Measurements from ENCODE around the gene NMNAT2. TPM values are rescaled to one million over a fixed set of nuclear protein-coding genes. Genes with fewer than 3 reads are reported as not detected.

Gene NMNAT2
- 0.07 TPM in 1 of 2 replicates, not detected in the other for total RNA-seq (2014; rRNA removed; shearing (Covaris generic); ENCODE audit: low replicate concordance)

DNA sequence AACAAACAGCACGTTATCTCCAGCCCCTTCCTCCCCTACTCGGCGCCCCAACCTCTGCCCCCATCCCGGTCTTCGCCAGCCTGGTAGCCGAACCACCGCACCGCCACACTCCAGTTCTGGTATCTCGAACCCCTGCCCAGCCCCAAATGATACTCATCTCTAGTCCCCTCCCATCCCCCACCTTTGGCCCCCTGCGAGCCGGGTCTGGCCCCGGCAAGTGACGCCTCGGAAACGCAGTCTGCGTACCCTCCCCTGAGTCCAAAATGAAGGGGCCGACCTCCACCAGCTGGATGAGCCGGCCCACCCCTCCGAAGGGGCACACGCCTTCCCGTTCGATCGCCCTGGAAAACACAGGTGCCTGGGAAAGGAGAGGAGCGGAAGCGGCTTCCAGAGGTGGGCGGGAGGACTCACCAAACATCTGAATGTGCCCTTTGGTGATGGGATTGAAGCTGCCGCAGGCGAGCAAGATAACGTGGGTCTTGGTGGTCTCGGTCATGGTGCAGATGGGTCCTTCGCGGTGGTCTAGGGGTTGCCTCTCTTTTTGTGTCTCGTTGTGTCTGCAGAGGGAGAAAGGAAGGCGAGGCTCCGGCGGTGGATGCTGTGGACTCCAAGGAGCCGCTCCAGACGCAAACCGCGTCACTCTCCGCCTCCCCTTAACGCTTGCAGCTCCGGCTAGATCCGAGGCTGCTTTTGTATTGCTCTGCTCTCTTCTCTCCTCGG is at the start of gene NMNAT2:
Gene NMNAT2, minus strand, starts transcription at position 609 of the 720 bp plus-strand sequence. Its CDS starts 113 bp downstream, at position 496.
- H3K36me3 ChIP-seq = no peaks in the 10 kb centered on the region
- H3K27me3 ChIP-seq = peaks cover 57% of the 10 kb centered on the region
- H3K4me3 ChIP-seq = no peak within 1 kb of the TSS
- DNase-seq = peak; percentile 23
- H3K9me3 ChIP-seq = no peaks in the 10 kb centered on the region

- no peak overlapping the region for H3K4me3 ChIP-seq
- no peak for DNase-seq
- no peaks in the 10 kb centered on the region; the same call in 1 of the 2 replicates for H3K36me3 ChIP-seq
- no peaks in the 10 kb centered on the region; the same call in 1 of the 2 replicates for H3K27me3 ChIP-seq
- H3K9me3 ChIP-seq = no peaks in the 10 kb centered on the region
Observed at GRCh38 chr1:183467687-183468086, 49.5 kb upstream of the NMNAT2 start.

DNA sequence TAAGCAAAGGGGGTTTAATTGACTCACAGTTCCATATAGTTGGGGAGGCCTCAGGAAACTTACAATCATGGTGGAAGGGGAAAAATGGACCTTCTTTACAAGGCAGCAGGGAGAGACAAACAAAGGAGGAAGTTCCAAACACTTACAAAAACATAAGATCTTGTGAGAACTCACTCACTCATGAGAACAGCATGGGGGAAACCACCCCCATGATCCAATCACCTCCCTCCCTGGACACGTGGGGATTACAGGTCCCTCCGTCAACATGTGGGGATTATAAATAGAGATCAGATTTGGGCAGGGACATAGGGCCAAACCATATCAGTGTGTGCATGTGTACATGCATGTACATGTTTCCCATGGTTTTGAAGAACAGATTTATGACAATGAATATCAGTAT is 48.6 kb upstream of the NMNAT2 start:
- H3K9me3 ChIP-seq = no peaks in the 10 kb centered on the region
- no peaks in the 10 kb centered on the region; the same call in 1 of the 2 replicates for H3K27me3 ChIP-seq
- no peak overlapping the region for H3K4me3 ChIP-seq
- H3K36me3 ChIP-seq = no peaks in the 10 kb centered on the region
- no peak for DNase-seq

DNA sequence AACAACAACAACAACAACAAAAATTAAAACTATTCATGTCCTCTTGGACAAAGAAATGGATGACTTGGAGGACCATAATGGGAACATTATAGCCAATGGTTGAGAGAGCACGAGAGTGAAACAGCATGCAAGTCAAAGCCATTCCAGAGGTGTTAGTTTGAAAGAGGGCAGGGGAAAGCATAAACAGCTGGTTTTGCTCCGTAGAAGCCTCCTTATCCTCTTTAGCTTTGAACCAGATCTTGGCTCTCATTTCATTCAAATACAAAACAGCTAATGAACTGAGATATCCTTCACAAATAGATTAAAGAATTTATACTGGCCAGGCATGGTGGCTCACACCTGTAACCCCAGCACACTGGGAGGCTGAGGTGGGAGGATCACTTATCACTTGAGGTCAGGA is 45.4 kb upstream of the NMNAT2 start:
- H3K36me3 ChIP-seq = no peaks in the 10 kb centered on the region
- H3K4me3 ChIP-seq = no peak overlapping the region
- H3K27me3 ChIP-seq = no peaks in the 10 kb centered on the region; the same call in 1 of the 2 replicates
- no peak for DNase-seq
- H3K9me3 ChIP-seq = no peaks in the 10 kb centered on the region

- Histone ChIP-seq H3K36me3 (no peaks in the 10 kb centered on the region), H3K27me3 (no peaks in the 10 kb centered on the region; the same call in 1 of the 2 replicates), H3K4me3 (no peak overlapping the region), H3K9me3 (no peaks in the 10 kb centered on the region)
- DNase-seq = no peak
Observed at GRCh38 chr1:183461350-183461749, 43.2 kb upstream of the NMNAT2 start.

GRCh38 chr1:183460596-183460995 is 42.4 kb upstream of the NMNAT2 start:
- H3K36me3 ChIP-seq = no peaks in the 10 kb centered on the region
- no peak overlapping the region for H3K4me3 ChIP-seq
- H3K9me3 ChIP-seq = no peaks in the 10 kb centered on the region
- no peaks in the 10 kb centered on the region; the same call in 1 of the 2 replicates for H3K27me3 ChIP-seq
- no peak for DNase-seq

DNA sequence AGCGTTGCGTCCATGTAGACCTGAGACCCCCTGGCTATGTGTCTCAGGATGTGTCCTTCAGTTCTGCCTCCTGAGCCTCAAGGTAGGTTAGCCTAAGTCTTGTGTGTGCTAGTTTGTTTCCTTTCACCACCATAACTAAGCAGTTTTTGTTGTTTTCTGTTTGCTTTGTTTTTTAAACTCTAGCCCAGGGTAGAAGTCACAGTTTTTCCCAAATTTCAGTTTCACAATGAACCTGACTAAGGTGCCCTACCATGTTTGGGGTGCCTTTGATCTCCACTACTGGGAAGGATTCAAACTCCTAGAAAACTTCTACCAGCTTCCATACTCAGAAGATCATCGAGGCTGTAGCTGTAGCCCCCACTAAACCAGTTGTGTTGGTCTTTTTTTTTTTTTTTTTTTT is 39.3 kb upstream of the NMNAT2 start:
- H3K4me3 ChIP-seq = no peak overlapping the region
- no peak for DNase-seq
- H3K27me3 ChIP-seq = no peaks in the 10 kb centered on the region
- no peaks in the 10 kb centered on the region for H3K36me3 ChIP-seq
- no peaks in the 10 kb centered on the region for H3K9me3 ChIP-seq

DNA sequence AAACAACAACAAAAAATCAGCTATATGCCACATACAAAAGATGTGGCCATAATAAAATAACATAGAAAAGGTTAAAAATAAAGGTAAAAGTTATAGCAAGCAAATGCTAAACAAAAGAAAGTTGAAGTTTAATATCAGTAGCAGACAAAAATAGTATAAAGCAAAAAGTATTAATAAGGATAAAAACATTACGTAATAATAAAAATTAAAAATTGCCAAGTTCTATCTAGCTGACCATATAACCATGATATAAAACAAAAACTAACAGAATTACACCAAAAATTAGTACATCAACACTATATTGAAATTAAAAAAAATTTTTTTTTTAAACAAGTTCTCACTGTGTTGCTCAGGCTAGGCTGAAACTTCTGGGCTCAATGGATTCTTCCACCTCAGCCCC is 38.6 kb upstream of the NMNAT2 start:
- Histone ChIP-seq H3K36me3 (no peaks in the 10 kb centered on the region), H3K9me3 (no peaks in the 10 kb centered on the region), H3K4me3 (no peak overlapping the region), H3K27me3 (no peaks in the 10 kb centered on the region)
- DNase-seq = no peak

DNA sequence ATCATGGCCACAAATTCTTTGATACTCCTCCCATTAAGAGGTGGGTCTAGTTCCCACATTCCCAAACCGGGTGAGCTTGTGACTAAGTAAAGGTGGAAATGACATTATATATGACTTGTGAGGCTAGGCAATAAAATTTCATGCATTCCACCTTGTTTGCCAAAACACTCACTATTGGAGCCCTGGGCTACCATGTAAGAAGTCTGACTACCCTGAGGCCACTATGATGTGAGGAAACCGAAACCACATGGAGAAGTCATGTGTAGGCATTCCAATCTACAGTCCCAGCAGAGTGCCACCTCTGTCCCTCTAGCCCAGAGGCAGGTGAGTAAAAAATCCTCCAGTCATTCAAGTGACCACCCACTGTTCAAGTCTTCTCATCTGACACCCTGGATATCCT is 36.2 kb upstream of the NMNAT2 start:
- DNase-seq = peak; percentile 14
- no peak overlapping the region for H3K4me3 ChIP-seq
- H3K9me3 ChIP-seq = no peaks in the 10 kb centered on the region
- H3K27me3 ChIP-seq = no peaks in the 10 kb centered on the region
- no peaks in the 10 kb centered on the region for H3K36me3 ChIP-seq

DNA sequence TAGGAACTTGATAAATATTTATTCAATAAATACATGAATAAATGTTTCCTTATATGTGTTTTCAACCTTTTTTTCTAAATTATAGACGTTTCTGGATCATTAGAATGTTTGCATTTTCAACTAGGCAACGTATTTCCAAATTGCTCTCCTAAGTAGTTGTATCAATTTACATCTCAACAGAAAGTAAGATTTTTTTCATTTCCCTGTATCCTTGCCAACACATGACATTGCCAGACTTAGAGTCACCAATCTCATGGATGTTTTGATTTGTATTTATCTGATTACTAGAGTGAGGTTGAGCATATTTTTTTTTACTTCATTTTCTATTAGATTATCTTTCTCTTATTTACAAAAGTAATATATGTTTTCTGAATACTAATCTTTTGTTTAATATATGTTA is 31.9 kb upstream of the NMNAT2 start:
- no peaks in the 10 kb centered on the region for H3K36me3 ChIP-seq
- H3K27me3 ChIP-seq = no peaks in the 10 kb centered on the region
- no peak overlapping the region for H3K4me3 ChIP-seq
- no peak for DNase-seq
- H3K9me3 ChIP-seq = no peaks in the 10 kb centered on the region

GRCh38 chr1:183449223-183449770 is 31.1 kb upstream of the NMNAT2 start:
- Histone ChIP-seq H3K27me3 (no peaks in the 10 kb centered on the region), H3K9me3 (no peaks in the 10 kb centered on the region), H3K36me3 (no peaks in the 10 kb centered on the region), H3K4me3 (no peak overlapping the region)
- no peak for DNase-seq

- no peak overlapping the region for H3K4me3 ChIP-seq
- DNase-seq = peak; percentile 4
- no peaks in the 10 kb centered on the region for H3K36me3 ChIP-seq
- H3K27me3 ChIP-seq = peaks cover 10% of the 10 kb centered on the region; the same call in 1 of the 2 replicates
- H3K9me3 ChIP-seq = no peaks in the 10 kb centered on the region
Observed at GRCh38 chr1:183444243-183444642, 26.1 kb upstream of the NMNAT2 start.

DNA sequence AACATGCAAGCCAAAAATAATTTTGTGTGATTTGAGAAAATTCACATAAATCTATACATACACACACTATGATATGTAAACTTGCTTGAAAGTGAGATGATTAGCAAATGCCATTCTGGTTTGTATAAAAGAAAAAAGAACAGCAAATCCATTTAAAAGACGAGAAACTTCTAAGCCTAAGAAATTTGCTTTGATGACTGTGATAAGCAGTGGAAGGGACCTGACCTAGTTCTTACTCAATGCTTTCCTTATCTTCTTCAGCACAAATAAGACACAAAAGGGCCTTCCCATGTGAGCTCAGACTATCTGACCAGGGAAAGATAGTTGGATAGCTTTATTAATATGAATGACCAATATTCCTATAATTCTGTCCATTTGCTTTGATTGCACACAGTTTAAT is 25.3 kb upstream of the NMNAT2 start:
- no peak for DNase-seq
- peaks cover 15% of the 10 kb centered on the region for H3K27me3 ChIP-seq
- H3K36me3 ChIP-seq = no peaks in the 10 kb centered on the region
- H3K9me3 ChIP-seq = no peaks in the 10 kb centered on the region
- H3K4me3 ChIP-seq = no peak overlapping the region

GRCh38 chr1:183443011-183443410 is 24.8 kb upstream of the NMNAT2 start:
- Histone ChIP-seq H3K4me3 (no peak overlapping the region), H3K9me3 (no peaks in the 10 kb centered on the region), H3K27me3 (peaks cover 17% of the 10 kb centered on the region), H3K36me3 (no peaks in the 10 kb centered on the region)
- no peak for DNase-seq

DNA sequence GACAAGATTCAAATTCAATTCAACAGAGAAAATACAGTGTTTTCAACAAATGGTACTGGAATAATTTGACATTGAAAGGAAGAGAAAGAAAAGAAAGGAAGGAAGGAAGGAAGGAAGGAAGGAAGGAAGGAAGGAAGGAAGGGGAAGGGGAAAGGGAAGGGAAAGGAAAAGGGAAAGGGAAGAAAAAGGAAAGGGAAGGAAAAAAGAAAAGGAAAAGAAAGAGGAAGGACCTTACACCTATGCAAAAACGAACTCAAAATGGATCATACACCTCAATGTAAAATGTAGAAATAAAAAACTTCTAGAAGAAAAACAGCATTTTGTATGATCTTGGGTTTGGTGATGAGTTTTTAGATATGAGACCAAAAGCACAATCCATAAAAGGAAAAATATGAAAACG is 19.9 kb upstream of the NMNAT2 start:
- Histone ChIP-seq H3K4me3 (no peak overlapping the region), H3K9me3 (no peaks in the 10 kb centered on the region), H3K27me3 (peaks cover 21% of the 10 kb centered on the region), H3K36me3 (no peaks in the 10 kb centered on the region)
- no peak for DNase-seq

DNA sequence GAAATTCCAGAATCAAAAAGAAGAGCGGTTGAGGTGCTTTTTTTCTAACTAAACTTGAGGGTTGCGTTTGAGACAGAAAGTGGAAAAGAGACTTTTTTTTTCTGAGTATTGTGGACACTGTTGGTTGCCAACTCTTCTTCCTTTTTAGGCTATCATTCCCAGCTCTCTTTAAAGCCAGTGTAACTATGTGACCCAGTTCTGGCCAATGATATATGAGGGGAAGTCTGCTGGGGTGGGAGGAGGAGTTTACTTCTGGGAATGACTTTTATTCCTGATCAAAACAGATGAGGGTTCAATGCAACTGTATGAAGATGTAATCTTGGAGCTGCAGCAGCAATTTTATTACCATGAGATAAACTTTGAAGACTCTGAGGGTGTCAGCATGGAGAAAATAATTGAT is 17.3 kb upstream of the NMNAT2 start:
- Histone ChIP-seq H3K27me3 (peaks cover 18% of the 10 kb centered on the region), H3K36me3 (no peaks in the 10 kb centered on the region), H3K4me3 (no peak overlapping the region), H3K9me3 (no peaks in the 10 kb centered on the region)
- DNase-seq = no peak

- no peaks in the 10 kb centered on the region for H3K9me3 ChIP-seq
- no peaks in the 10 kb centered on the region for H3K36me3 ChIP-seq
- no peak for DNase-seq
- peaks cover 9% of the 10 kb centered on the region for H3K27me3 ChIP-seq
- H3K4me3 ChIP-seq = no peak overlapping the region
Observed at GRCh38 chr1:183433703-183434102, 15.5 kb upstream of the NMNAT2 start.

GRCh38 chr1:183432548-183432875 is 14.3 kb upstream of the NMNAT2 start:
- DNase-seq = peak; percentile 38
- Histone ChIP-seq H3K36me3 (no peaks in the 10 kb centered on the region), H3K9me3 (no peaks in the 10 kb centered on the region), H3K27me3 (no peaks in the 10 kb centered on the region; the same call in 1 of the 2 replicates), H3K4me3 (no peak overlapping the region)
